ENCODE measurements around the gene RAB5B.
"Not testable (repeated sequence)": the region's sequence is repeated elsewhere in the genome, so short reads cannot be mapped to it uniquely, and the experiment has no call there.

Gene RAB5B

DNA sequence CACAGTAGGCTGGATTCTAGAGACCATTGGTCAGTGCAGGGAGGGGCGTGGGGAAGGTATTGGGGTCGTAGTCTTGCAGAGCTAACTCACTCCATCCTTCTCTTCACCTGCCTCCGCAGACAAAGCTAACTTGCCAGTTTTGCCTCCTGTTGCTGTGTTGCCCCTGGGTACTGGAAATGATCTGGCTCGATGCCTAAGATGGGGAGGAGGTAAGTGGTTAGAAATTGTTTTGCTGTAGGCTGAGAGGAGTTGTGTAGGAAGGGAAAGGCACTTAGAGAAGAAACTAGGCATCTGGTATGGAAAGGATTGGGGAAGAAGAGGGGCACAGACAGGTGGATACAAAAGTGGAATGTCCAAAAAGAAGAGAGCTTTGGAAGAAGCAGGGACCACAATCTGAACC, 31.8 kb upstream of the RAB5B start:
- DNase-seq: no peak

DNA sequence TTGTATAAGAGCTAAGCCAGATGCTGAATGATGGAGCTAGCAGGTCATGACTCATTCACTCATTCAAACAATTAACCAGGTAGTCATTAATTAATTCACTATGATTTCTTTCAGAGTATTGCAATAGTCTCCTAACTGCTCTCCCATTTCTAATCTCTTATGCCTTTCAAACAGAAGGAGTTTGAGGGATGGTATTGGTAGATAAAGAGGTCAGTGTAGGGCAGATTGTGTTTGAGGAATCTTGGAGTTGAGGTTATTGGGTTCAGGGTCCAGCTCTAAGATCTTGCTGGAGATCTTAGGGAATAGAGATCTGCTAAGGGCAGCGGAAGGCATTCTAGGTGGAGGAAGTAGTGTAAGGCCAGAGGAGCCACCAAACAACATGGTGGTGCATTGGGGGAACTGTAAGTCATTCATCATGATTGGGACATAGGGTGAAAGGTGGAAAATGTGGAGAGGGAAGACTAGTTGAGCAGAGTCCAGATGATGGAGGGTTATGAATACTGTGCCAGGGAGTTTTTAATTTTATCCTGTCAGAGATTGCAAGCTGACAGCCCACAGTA, 31.2 kb upstream of the RAB5B start:
- no peak for DNase-seq

DNA sequence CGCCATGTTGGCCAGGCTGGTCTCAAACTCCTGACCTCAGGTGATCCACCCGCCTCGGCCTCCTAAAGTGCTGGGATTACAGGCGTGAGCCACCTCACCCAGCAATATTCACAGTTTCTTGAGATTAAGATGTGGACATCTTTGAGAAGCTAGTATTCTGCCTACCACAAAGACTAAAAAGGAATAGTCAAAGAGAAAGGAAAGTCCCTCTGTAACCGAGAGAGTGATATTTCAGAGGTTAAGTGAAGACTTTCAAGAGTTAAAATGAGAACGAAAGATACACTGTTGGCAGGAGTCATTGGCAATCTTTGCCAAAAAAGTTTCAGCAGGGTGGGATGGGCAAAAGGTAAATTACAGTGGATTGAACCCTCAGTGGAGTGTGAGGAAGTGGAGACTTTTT, 27.3 kb upstream of the RAB5B start:
- DNase-seq: no peak

DNA sequence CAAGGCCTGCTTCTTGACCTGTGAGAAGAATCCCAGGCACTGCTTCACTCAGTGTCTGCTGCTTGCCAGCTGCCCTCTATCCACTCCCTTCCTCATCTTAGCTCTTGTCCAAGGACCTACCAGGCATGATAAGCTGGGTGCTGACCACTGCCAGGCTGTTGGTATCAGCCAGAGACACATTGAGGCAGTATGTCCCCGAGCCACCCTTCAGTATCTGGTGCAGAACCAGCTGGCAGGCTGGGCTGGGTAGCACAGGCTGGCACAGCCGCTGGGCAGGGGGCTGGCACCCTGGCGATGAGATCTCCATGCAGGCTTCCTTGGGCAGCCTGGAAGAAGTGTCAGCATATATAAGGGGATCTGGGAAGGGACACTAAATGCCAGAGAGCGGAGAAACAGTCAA, 18.5 kb upstream of the RAB5B start:
- DNase-seq: no peak

DNA sequence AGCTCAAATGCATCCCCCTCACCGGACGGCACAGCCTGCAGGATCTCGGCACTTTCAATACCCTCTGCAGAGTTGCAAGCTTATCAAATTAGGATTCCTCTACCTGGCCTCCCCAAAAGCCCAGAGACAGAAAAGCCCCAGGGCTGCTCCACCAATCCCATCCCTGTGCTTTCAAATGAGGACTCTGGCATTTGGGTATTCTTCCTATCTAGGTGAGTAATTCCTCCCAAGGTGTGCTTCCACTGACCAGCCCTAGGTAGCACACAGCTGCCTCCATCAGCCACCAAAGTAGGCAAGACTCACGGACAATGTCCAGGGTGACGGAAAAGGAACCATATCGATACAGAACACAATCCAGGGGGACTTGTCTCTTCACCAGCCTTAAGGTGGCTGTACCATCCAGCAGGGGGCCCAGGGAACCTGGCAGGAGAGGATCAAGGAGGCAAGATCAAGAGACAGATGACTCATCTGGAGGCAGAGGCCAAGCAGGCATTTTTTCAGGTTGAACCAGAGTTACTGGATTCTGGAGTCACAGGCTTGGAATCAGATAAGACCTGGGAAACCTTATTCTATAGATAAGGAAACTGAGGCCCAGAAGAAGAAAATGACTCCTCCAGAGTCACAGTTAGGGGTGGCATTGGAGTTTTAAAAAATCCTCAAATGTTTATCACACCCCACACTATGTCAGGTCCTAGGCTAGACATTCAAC, 17.9 kb upstream of the RAB5B start:
- DNase-seq: peak; percentile 42 to 47

DNA sequence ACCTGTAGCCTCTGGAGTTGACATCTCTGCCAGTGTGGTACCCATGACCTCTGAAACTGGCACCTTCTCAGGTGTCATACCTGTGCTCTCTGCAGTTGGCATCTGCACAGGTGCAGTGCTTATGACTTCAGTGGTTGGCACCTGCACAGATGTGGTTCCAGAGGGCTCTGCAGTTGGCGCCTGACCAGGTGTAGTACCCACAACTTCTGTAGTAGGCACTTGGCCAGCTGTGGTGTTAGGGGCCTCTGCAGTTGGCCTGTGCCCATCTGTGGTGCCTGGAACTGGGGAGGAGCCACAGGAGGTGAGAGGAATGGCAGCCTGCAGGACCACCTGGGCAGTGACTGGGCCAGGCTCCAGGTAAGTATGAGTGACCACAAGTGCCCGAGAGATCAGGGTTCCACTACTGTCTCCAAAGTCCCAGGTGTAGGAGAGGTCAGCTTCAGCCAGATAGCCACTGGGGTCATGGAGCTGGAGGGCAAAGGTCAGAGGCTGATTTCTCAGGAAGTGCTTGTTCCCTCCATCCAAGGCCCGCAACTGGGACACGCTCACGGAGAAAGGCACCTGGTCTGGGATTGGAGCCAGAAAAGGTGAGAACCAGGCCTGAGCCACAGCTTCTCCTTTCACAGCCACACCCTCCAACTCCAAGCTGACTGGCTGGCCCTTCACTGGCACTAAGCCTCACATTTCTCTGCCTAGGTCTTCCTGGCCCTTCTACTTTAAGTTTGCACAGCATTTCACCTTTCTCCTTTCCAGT, 16.6 kb upstream of the RAB5B start:
- DNase-seq: no peak

DNA sequence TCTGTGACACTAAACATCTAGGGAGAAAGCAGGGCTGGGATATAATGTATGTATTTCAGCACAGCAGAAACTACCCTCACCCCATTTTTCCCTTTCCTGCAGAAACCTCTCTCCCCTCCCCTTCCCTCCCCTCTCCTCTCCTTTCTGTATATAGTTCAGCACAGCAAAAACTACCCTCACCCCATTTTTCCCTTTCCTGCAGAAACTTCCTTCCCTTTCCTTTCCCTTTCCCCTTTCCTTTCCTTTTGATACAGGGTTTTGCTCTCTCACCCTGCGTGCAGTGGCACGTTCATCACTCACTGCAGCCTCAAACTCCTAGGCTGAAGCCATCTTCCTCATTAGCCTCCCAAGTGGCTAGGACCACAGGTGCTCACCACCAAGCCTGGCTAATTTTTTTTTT, 10.1 kb upstream of the RAB5B start:
- no peak for DNase-seq

DNA sequence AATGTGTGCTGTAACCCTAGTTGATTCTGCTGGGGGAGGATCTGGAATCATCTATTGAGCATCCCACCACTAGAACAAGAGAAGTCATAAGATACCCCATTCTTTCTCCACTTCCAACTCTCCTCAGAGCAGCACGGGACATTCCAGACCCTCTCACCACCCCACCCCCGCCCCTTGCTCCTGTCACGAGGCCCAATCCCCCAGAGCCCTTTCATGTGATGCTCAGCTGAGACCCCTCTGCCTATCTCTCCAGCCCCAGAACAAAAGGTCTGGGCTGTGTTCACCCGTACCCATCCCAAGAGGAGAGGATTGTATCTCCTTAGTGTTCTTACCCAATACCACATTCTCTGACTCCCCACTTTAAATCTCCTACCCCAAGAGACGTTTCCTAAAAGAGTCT, 8.6 kb upstream of the RAB5B start:
- DNase-seq: no peak

DNA sequence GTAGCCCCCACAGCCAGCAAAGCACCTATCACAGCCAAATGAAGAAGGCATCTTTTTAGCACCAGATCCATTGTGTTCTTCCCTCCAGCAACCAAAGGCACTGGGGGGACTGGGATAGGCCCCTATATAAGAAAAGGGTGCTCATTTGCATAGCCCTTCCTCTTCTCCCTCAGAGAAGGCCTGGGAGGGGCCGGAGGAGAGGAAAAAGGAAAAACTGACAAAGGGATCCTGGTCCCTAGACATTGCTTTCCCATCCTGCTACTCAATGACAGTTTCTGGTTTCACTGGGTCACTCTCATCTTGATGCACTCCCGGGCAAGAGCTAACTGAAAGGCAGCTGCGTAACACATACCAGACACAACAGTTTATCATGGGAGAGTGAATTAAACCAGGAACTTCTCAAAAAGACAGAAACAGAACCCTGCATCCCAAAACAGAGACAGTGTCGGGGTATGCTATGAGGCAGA, 7.9 kb upstream of the RAB5B start, which contains the start of gene PMEL:
TSS of gene PMEL (minus strand) at position 102 of the 467 bp plus-strand sequence. CDS start at position 71, 31 bp downstream.
- peak in 1 of 2 experiments; percentile 41 for DNase-seq

DNA sequence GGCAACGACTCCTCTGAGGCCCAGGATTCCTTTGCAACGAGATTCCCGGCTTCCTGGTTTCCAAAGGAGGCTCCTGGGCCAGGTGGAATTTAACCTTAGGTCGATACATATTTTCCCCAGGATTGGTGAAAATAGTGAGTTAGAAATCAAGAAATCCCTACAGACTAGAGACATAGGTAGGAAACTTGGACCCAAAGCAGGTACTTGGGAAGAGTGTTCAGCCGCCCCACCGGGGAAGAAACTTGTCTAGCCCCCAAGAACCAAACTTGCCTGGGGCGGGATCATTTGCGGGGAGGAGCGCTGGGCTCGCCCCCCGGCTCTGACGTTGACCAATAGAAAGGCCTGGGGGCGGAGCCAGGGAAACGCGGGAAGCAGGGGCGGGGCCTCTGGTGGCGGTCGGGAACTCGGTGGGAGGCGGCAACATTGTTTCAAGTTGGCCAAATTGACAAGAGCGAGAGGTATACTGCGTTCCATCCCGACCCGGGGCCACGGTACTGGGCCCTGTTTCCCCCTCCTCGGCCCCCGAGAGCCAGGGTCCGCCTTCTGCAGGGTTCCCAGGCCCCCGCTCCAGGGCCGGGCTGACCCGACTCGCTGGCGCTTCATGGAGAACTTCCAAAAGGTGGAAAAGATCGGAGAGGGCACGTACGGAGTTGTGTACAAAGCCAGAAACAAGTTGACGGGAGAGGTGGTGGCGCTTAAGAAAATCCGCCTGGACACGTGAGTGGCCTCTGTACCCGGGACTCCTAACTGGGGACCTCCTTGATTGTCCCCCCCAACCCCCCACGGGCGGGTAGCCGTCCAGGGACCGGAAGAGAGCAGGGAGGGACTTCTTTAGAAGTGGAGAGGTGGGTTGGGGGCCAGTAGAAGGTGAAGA, 7.2 kb upstream of the RAB5B start, which contains the start of gene CDK2:
TSS of gene CDK2 (plus strand) at position 423 of the 874 bp plus-strand sequence. CDS start at position 602, 179 bp downstream.
- peak; percentile 87 to 89 for DNase-seq

DNA sequence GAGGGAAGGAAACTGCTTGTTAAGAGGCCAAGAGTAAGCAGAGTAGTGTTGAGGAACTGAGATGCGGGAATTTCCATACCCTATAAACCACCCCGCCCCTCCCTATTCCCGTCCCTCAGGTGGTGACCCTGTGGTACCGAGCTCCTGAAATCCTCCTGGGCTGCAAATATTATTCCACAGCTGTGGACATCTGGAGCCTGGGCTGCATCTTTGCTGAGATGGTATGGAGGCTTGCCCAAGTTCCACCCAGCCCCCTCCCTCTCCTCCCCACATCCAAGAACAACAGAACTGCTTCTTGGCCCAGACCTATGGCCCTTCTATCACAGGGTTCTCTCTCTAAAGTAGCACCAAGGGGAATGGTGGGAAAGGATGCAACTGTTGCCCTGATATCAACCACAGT, 4.5 kb upstream of the RAB5B start:
- DNase-seq: no peak

DNA sequence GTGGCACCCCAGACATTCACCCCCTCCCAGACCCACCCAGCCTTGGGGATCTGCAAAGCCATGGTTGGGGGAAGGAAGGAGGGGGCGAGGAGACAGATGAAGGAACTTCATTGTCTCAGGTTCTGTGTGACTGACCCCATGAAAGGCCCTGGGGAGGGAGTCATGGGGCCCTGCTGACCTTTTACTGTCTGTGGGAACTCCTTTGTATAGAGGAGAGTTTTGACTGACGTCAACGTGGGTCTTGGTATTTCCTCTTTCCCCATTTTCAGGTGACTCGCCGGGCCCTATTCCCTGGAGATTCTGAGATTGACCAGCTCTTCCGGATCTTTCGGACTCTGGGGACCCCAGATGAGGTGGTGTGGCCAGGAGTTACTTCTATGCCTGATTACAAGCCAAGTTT, 3.1 kb upstream of the RAB5B start:
- DNase-seq: no peak

DNA sequence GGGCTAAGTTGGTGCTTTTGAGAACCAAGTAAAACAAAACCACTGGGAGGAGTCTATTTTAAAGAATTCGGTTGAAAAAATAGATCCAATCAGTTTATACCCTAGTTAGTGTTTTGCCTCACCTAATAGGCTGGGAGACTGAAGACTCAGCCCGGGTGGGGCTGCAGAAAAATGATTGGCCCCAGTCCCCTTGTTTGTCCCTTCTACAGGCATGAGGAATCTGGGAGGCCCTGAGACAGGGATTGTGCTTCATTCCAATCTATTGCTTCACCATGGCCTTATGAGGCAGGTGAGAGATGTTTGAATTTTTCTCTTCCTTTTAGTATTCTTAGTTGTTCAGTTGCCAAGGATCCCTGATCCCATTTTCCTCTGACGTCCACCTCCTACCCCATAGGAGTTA, 1.8 kb upstream of the RAB5B start:
- DNase-seq: no peak

DNA sequence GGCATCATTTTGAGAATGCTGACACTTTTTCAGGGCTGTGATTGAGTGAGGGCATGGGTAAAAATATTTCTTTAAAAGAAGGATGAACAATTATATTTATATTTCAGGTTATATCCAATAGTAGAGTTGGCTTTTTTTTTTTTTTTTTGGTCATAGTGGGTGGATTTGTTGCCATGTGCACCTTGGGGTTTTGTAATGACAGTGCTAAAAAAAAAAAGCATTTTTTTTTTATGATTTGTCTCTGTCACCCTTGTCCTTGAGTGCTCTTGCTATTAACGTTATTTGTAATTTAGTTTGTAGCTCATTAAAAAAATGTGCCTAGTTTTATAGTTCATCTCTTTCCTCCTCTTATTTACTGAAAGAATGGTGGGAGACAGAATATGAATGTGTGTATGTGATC, 1.4 kb upstream of the RAB5B start:
- DNase-seq: no peak

DNA sequence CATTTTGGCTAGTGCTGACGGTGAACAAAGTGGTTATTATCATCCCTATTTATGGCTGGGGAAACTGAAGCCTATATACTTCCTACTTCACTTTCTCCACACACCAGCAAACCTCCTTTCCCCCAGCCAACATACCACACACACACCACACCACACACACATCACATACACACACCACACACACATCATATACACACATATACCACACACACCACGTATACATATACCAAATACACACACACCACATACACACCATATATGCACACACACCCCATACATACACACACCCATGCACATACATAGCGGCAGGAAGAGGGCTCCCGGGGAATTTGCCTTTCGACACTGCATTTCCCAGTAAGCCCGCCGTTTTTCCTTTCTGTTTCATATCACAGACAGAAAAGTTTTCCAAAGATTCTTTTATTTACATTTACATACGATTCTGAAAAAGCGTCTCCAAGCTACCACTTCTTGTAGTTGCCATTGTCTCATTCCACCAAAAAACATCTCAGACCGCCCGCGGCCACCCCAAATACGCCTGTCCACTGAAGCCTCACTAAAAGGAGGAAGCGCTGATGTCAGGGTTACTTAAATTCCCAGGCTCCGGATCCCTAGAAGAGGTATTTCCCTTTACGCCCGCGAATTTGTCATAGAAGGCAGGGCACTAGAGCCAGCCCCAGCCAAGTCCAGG, 823 bp upstream of the RAB5B start:
- peak; percentile 57 to 58 for DNase-seq

DNA sequence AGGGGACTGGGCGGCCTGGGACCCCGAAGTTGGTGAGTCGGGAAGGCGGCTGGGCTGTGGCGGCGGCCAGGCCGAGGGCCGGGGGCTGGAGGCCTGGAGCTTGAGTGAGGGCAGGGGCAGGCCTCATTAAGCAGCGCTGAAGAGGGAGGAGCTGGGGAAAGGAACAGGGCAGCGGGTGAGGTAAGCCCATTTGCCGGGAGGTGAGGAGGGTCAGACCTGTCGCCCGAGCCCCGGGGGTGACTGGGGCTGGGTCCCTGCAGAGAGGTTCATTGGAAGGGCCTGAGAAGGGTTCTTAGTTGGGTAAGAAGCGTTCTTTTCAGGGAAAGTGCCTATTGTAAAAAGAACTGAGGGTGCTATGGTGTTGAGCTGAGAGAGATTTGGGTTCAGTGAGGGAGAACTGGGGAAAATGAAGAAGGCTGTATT, 441 bp downstream of the RAB5B start:
- DNase-seq: peak; percentile 29 to 46

DNA sequence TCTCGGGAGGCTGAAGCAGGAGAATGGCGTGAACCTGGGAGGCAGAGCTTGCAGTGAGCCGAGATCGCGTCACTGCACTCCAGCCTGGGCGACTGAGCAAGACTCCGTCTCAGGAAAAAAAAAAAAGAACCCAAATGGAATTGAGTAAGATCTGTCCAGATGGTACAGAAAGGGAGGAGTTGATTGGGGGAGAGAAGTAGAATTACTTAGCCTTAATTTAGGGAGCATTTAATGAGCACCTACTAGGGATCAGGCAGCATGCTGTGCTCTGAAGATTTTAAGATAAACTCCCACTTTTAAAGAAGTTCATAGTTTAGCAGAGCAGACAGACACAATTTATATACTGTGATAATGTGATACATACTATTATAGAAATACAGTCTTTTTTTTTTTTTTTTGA, 4.5 kb downstream of the RAB5B start:
- DNase-seq: no peak

DNA sequence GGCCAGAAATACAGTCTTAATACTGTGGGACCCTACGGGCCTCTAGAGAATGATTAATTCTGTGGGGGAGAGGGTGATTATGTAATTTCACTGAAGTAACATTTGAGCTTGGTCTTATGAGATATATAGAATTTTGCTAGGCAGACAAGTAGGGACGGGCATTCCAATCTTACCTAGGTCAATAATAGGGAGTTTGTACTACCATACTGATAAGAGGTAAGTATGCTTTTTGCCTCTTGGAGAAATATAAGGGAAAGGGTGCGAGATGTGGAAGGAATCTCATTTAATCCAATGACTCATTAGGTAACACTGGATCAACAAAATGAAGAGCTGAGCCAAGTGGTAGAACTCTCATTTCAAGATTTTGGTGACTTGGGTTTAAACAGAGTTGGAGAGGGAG, 5.2 kb downstream of the RAB5B start:
- DNase-seq: no peak

DNA sequence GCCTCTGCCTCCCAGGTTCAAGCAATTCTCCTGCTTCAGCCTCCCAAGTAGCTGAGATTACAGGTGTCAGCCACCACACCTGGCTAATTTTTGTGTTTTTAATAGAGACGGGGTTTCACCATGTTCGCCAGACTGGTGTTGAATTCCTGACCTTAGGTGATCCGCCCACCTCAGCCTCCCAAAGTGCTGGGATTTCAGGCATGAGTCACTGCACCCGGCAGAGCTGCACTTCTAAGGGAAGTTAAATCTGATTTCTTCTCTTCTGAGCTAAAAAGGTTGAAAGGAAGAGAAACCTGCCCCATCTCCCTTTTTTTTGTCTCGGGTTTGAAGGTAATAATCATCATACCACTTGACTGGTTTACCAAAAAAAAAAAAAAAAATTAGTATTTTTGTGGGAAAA, 8.0 kb downstream of the RAB5B start:
- DNase-seq: not testable (repeated sequence)

DNA sequence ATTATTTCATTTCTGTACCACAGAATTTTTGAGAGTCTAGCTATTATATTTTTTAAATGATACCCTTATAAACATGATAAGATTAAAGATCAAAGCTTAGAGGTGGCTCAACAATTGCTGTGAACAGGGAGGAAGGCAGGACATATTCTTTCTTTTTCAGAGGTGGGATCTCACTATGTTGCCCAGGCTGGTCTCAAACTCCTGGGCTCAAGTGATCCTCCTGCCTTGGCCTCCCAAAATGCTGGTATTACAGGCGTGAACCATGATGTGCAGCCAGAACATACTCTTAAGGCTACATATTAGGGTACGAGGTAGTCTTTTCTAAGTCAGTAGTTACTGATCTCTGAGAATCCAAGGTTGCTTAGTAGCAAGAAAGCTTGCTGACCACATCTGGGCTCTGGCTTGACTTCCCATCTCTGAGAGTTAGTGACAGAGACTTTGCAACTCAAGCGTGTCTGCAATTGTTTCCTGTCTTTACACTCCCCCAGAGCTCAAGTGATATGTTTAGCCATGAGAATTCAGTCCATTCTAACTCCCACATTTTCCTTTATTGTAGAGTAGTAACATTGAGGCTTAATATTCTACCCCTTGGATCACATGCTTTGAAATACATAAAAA, 8.6 kb downstream of the RAB5B start:
- peak; percentile 93 for DNase-seq

DNA sequence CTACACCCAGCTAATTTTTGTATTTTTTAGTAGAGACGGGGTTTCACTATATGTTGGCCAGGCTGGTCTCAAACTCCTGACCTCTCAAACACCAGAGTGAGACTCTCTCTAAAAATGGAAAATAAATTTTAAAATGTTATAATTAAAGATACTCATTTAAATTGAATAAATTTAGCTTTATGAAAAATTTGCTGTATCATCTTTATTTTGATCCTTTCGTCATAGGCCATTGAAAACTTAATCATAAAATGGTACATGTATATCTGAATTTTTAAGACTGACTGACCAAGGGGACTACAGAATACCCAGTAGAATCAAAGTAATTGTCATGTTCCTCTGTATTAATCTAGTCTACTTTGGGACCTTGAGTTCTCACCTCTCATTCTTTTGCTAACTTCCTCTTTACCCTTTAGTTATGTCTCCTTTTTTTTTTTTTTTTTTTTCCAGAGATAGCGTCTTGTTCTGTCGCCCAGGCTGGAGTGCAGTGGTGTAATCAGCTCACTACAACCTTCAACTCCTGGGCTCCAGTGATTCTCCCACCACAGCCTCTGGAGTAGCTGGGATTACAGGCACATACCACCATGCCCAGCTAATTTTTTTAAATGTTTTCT, 9.5 kb downstream of the RAB5B start:
- DNase-seq: peak; percentile 41 to 58

Measured in Kasumi-1 (cell line).